Kasumi-1 (cell line): ENCODE data around the gene ADCY4.
A peak's percentile ranks its signal among the peaks of the same experiment; 100 is the strongest.
"Not testable (repeated sequence)": the region's sequence is repeated elsewhere in the genome, so short reads cannot be mapped to it uniquely, and the experiment has no call there.

Source experiments
- DNase-seq, 2 experiments: peaks; one replicate each; lab custom pipeline; 2025; lab: John Stamatoyannopoulos, UW

Gene ADCY4

DNA sequence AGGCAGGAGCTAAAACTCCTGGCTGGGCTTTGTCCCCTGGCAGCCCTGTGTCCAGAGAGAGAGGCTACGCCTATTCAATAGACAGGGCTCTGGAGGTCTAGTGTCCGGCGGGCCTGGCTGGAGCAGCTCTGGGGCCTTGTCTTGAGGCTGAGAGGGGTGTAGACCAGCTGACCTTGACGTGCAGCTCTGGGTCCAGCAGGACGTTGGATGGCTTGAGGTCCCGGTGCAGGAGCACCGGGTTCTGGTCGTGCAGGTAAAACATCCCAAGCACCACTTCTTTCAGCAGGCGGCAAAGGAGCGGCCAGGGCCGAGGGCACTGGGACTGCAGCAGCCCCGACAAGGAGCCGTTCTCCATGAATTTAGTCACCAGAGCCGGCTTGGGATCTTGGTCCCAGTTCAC, 4.0 kb upstream of the ADCY4 start:
- DNase-seq: no peak

- no peak for DNase-seq
Observed at GRCh38 chr14:24337824-24338175, 2.9 kb upstream of the ADCY4 start.

DNA sequence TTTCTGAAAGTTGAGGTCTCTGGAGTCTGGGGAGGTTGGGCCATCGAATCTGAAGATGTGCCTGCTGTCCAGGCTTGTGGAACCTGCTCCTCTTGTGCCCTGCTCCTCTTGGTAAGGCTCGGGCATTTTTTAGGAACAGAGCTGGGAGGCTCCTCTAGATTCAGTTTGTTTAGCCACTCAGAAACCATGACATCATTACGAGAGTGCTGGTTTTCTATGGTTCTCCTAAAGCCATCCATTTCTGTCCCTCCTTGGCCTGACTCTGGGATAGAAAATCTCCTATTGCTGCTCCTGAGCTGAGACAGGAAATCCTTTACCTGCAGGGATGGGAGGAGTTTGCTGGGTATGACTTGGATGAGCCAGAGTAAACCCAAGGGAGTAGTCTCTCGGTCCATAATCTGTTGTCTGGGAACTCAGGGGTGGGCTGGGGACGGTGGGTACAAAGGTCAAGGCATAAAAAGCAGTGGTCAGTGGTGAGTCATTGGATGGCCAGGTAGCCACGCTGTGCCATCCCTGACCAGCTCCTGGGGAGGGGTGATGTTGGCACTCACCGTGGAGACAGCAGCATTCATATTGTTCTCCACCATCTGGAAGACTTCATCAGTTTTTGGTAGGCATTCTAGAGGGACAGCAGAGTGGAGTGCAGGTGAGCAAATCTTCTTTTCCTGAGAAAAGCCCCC, 2.4 kb upstream of the ADCY4 start:
- DNase-seq: no peak

DNA sequence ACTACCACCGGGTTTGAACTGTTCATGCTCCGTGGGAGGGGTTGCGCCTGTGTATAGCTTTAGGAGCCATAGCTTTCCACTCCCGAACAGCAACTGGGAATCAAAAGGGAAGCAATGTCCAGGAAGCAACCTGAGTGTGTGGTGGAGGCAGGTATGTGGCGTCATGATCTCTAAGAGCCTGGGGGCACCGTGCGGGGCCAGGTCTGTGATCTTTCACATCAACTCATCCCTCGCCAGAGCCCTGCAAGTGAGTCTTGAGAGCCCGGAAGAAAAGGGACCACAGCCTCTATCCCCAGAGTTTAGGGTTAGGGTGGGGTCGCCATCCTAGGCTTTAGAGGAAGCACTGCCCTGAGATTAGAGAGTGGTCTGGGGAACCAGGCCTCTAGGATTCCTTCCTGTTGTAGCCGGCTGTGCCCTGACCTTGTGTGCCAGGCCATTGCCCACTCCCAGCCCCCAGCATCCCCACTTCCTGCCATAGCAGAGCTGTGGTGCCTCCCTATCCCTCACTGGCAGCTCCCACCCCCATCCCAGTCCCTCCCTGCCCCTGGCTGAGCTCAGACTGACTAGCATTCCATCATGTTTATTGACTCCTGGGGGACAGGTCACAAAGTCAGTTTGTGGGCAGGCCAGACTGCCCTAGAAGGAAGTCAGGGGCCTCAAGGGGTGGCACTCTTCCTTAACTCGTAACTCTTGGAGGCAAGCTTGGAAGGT, 745 bp upstream of the ADCY4 start:
- DNase-seq: no peak

- DNase-seq: peak; percentile 78 to 81
Observed at GRCh38 chr14:24332268-24332993, 2.4 kb downstream of the ADCY4 start.

DNA sequence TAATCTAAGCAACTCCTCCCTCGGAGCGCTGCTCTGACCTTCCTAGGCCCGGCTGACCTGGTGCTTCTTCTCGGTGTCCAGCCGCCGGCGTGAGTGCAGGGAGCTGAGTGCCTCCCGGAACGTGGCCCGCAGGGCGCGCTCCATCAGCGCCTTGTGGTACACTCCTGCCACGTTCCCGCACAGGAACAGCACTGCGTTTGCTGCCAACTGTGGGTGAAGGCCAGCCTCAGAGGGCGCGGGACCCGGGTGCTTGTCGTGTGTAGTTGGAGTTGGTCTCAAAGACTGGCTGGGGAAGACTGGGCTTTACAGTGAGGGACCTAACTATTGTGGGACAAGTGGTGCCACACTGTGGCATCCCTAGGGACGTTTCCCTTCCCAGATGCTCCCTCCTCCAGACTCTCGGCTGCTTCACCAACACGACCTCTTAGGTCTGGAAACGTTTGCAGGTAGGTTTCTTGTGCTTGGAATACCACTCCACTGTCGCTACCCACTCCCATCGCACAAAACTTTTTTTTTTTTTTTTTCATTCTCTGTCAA, 3.1 kb downstream of the ADCY4 start:
- no peak for DNase-seq

DNA sequence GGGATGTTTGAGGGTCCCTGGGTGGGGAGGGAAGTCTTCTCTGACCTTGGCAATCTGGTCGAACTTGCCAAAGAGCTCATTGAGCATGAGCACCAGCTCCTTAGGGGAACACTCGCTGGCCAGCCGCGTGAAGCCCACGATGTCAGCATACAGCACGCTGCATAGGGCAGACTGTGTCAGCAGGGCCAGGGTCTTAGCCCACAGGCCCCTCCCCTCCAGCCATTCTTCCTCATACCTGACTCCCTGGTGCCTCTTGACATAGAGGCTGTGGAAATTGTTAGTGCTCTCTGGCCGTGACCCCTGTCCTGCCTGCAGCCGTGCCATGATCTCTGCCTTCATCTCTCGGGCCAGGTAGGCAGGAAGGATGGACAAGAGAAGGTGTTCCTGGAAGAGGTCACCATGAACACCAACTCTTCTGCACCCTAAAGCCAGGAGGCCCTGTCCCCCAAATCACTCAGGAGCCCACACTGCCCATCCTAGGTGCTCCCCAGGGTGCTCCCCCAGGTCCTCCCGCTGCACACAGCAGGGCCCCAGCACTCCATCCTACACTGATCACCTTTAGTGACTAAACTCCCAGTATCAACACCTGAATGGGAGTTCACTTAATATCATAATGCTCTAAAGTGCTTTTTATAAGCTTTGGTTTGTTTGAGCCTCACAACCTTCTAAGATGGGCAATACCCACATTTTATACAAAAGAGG, 3.7 kb downstream of the ADCY4 start:
- DNase-seq: no peak

GRCh38 chr14:24329736-24330135, 5.1 kb downstream of the ADCY4 start:
- no peak for DNase-seq

DNA sequence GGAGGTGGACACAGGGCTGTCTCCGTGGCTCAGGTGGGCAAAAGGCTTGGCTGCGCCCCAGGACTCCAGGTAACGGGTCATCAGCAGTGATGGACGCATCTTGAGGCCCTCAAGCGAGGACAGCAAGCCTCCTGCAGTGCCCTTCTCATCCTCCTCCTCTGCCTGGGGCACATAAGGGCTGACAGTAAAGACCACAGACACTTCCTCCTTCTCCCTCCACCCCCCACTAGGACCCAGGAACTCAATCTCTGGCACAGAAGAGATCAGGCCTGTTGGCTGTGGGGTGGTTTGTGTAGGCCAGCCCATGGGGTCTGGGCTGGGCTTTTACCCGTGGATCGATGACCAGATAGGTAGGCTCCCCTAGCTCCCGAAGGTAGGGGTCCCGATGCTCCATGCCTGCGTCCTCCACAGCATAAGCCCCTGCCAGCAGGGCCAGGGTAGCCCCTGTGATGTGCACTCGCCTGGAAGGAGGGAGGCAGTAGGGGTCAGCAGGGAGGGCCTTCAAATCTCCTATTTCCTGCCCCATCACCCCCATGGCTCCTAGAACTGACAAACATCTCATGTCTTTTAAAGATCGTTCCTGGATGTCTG, 5.7 kb downstream of the ADCY4 start:
- DNase-seq: peak; percentile 50 to 73

- DNase-seq: not testable (repeated sequence)
Observed at GRCh38 chr14:24327914-24328313, 7.0 kb downstream of the ADCY4 start.

DNA sequence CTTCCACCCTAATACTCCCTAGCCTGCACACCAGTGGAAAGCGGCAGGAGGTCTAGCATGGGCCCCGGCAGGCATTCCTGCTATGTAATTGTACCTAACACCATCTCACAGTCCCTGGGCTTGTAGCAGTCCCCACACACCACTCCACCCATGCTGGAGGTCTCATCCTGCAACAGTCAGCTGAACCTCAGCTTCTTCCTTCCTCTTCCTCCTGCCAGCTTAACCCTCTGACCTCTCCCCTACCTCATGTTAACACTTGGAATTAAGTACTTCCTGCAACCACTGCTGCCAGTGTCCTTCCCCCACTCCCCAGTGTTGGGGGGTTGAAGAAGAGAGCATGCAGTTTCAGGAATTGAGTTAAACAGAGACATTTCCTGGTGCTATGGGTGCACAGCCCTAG, 7.6 kb downstream of the ADCY4 start:
- DNase-seq: peak; percentile 83 to 88

GRCh38 chr14:24325963-24326362, 8.9 kb downstream of the ADCY4 start:
- DNase-seq: no peak

GRCh38 chr14:24325041-24325530, 9.8 kb downstream of the ADCY4 start:
- no peak for DNase-seq

GRCh38 chr14:24324024-24324423, 10.8 kb downstream of the ADCY4 start:
- DNase-seq: no peak

DNA sequence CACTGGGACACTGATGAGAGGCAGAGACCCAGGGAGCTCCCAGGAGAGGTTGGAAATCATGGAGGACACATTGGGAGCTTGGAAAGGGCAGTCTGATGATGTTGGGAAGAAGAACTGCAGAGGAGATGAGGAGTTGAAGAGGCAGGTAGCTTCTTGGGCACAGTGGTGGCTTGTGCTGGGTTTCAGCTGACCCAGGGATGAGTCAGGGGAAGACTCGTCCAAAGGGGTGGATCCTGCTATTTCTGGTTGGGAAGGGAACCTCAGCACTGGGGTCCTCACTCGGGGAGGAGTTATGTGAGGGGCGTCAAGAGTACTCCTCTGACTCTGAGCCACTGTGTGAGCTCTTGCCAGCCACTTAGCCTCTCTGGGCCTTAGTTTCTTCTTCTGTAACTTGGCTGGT, 11.5 kb downstream of the ADCY4 start:
- DNase-seq: no peak

DNA sequence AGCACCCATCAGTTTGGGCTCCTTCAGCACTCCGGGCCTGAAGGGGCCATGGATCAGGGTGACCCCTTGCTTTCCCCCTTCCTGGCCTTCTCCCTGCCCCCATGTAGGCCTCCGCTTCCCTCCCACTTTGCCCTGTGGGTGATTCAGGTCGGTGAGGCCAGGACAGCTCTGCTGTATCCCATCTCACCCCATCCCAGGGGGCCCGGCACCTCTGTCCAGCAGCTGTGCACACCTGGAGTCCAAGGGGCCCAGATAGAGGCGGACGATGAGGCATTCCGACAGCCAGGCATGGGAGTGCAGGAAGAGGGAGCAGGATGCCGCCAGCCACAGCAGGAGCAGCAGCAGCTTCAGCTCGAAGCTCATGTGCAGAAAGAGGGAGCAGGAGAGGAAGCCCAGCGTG, 12.2 kb downstream of the ADCY4 start:
- no peak for DNase-seq

- no peak for DNase-seq
Observed at GRCh38 chr14:24321212-24321975, 13.5 kb downstream of the ADCY4 start.

DNA sequence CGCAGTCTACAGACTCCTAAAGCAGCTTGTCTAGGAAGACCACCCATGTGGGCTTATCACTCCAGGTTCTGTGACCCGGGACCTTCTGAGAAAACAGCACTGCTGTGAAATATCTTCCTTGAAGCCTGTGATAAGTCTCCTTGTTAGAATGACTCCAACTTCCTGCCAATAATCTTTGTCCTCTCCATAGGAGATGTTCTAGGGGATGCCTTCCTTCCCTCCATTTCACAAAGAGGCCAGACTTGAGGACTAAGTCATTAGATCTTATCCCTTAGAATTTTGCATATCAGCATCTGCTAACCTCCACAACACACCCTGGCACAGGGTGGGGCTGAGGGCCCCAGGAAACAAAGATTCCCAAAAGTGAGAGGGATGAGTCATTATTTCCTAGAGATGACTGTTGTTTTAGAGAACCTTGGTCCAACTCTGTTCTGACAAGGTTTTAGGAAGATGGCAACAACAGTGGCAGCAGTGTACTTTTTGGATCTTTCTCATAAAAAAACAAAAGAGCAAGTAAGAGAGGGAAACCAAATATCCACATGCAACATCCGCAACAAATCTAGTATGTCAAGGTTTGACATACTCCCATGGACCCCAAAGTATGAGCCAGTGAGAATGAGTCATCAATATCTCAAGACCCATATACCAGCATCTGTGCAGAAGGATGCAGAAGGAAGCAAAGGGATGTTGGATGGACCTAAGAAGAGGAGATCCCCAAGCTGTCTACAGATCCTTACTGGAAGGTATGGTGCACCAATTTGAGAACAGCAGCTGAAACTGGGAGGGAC, 17.5 kb downstream of the ADCY4 start:
- DNase-seq: no peak

DNA sequence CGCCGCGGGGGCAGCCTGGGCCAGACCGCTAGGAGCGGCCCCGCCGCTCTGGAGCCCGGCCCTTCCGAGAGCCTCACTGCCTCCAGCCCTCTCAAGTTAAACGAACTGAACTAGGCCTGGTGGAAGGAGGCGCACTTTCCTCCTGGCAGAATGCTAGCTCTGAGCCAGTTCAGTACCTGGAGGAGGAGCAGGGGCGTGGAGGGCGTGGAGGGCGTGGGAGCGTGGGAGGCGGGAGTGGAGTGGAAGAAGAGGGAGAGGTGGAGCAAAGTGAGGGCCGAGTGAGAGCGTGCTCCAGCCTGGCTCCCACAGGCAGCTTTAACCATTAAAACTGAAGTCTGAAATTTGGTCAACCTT, 18.3 kb downstream of the ADCY4 start:
- DNase-seq: no peak
